Measurements from ENCODE around the gene SMARCC1.

SMARCC1 gene

GRCh38 chr3:47629770-47630169 lies 151.9 kb downstream of the SMARCC1 start:
- no peak for DNase-seq

DNA sequence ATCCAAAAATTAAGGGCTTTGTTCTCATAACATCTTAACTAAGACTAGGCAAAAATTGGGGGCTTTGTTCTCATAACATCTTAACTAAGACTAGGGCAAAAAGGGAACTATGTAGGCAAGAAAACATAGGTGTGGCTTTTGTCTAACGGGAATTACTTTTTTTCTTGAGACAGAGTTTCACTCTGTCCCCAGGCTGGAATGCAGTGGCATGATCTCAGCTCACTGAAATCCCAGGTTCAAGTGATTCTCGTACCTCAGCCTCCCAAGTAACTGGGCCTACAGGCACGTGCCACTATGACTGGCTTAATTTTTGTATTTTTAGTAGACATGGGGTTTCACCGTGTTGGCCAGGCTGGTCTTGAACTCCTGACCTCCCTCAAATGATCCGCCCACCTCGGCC lies 153.3 kb downstream of the SMARCC1 start:
- no peak for DNase-seq

DNA sequence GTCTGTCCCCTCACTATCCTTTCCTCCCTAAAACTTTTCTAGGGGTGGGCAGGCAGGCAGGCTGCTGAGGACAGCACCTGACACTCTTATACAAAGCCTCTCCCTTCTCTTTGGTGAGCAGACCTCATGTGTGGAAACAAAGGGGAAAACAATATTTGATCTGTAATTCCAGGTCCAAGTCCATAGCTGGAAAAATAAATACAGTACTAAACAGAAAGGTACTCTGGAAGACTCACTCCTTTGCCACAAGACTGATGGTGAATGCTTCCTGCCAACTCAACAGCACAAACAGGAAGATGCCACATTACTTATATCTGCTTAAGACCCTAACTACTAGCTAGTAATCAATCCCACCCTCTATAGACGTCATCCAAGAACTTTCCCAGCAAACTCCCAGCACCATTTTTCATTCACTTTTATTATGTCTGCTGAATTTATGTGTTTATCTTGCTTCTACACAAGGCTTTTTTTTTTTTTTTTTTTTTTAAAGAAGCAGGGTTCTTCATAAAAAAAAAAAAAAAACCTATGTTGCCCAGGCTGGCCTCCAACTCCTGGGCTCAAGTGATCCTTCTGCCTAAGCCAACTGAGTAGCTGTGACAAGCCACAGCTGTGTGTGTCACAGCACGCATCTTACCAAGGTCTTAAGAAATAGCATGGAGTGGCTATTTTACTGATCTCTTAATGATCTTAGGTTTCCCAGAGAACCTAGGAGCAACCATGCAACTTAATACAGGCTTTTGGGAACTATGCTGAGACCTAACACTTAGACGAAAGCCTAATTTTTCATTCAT lies 158.8 kb downstream of the SMARCC1 start:
- no peak for DNase-seq

DNA sequence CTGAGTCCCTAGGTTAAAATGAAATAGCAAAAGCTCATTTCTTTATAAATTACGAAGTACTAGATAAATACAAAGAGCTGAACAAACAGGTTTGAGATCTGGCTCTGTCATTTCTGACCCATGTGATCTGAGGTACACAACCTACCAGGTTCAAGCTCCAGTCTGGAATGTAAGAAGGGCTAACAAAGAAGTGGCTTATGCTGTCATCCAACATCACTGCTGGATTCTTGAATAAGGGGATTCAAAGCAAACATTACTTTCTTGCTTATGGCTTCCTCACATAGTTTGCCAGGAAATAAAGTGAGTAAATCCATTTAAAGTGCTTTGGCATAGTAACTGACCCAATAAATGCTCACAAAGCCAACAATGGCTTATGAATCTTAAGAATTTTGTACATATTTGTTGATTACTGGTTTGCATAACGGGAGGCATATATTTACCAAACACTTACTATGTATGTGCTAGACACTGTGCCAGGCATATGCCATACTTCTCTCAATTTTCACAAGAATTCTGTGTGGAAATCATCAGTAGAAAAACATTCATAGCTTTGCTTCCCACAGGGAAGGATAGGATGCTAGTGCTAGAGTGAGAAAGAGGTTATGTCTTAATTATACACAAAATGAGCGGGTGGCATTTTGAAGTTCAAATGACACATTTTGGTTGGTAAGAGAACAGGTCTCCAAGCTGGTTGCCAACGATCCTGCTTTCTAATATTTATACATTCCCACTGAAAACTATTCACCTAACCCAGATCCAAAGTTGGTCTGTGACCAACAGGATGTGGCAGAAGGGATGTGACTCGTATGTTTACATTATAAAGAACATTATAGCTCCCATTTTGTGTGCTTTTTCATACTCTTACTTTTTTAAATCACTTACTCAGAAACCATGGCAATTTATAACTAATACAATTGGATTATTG lies 164.3 kb downstream of the SMARCC1 start:
- DNase-seq = no peak

- DNase-seq = no peak
Observed at GRCh38 chr3:47614788-47615187, 166.9 kb downstream of the SMARCC1 start.

DNA sequence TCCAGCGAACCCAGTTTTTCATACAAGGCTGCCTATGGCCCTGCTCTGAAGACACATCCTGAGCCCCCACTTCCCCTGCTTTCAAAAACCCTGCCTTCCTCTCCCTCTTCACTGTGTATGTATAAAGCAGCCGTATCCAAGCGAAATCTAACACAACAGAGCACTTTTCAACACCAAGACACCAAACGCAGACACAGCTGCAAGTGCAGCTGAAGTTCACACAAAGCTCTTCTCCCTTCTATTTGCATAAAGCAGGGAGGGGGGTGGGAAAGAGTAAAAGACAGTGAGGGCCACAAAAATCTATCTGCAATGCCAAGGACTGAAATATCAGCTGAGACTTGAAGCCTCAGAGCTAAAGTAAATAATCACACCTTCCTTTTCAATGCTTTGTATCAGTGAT lies 168.0 kb downstream of the SMARCC1 start:
- no peak for DNase-seq

- no peak for DNase-seq
Observed at GRCh38 chr3:47612879-47613278, 168.8 kb downstream of the SMARCC1 start.

- no peak for DNase-seq
Observed at GRCh38 chr3:47612178-47612577, 169.5 kb downstream of the SMARCC1 start.

GRCh38 chr3:47611576-47611975 lies 170.1 kb downstream of the SMARCC1 start:
- DNase-seq = no peak

GRCh38 chr3:47610583-47610982 lies 171.1 kb downstream of the SMARCC1 start:
- no peak for DNase-seq

GRCh38 chr3:47607335-47607734 lies 174.4 kb downstream of the SMARCC1 start:
- DNase-seq = no peak

- no peak for DNase-seq
Observed at GRCh38 chr3:47606165-47606564, 175.5 kb downstream of the SMARCC1 start.

GRCh38 chr3:47605652-47606051 lies 176.0 kb downstream of the SMARCC1 start:
- DNase-seq = no peak

DNA sequence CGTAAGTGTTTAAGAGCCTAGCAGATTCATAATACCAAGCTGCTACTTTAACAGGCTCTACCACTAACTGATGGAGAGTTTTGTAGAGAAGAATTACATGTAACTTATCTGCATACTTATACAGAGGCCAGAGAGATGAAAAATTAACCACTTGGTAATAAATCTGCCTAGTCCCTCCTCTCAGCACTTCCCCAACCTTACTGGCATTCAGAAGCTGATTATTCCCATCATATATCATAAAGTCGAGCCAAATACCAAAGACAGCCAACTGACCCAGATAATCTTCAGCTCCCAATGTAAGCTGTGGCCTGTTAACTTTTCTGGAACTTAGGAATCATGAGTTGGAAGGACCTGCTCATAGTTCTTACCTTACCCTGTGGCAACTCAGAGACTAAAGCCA lies 177.5 kb downstream of the SMARCC1 start:
- no peak for DNase-seq

- DNase-seq = no peak
Observed at GRCh38 chr3:47603332-47603731, 178.4 kb downstream of the SMARCC1 start.

- DNase-seq = no peak
Observed at GRCh38 chr3:47601281-47601680, 180.4 kb downstream of the SMARCC1 start.

DNA sequence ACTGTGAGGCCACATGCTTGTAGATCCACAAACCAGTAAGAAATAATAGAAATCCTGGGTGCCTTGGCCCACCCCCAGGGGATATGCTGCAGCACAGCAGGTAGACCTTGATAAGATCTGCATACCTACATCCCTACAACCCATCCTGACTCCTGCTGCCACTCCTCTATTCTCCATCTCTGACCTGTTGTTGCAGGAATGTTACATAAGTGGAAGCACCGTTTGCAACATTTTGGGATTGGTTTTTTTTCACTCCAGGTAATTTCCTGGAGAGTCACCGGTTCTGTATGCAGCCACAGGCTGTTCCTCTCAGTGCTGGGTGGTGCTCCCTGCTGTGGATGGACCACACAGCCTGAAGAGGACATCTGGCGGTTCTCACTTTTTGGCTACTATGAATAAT lies 186.9 kb downstream of the SMARCC1 start:
- no peak for DNase-seq

GRCh38 chr3:47592066-47592795 lies 189.5 kb downstream of the SMARCC1 start:
- DNase-seq = no peak

GRCh38 chr3:47590216-47590615 lies 191.5 kb downstream of the SMARCC1 start:
- DNase-seq = no peak

DNA sequence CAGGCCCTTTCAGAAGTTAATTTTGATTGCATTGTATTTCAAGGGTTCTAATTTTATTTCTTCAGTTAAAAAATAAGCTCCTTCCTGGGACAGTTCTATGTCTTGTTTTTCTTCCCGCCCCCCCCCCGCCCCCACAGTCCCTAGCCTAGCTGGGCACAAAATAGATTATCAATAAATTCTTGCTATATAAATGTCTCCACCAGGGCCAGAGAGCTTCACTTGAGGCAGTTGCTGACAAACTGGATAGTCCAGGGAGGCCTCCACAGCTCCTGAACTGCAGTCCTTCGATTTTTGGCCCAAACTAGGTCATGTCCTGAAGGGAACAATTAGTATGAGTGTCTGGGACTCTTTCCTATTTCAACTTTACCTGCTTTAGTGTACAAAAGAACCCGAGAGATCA lies 193.1 kb downstream of the SMARCC1 start:
- no peak for DNase-seq

GRCh38 chr3:47588053-47588452 lies 193.6 kb downstream of the SMARCC1 start:
- no peak for DNase-seq

GRCh38 chr3:47586746-47587145 lies 194.9 kb downstream of the SMARCC1 start:
- no peak for DNase-seq

DNA sequence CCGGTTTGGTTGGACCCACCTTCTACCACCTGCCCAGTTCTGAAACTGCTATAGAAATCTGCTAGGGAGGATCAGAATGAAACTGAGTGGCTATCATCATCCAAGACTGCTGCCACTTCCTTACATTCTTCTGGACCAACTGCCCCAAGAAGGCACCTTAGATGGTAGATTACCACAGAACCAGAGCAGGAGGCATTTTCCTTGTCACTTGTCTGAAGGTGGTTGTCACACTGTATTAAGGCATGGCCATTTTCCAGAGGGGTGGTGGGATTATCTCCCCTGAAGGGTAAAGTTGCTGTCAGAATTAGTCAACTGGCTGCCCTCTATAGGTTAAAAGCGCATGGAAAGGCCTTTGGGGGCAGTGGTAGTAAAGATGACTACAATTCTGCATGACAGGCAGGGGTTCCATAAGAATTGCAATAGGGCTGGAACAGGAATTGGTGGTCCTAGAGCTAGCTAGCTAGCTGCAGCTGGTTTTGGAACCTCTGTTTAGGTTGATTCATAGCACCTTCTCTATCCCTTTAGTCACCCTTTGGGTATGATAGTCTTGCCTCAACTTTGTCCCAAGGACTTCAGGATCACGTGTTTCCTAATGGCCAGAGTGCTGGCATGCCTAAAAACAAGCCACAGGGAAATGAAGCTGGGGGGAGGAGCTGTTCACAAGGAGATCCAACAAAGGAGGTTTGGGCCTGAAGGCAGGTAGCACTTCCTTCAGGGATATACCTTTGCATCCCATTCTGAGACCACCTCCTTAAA lies 198.2 kb downstream of the SMARCC1 start:
- DNase-seq = no peak

Data from activated CD4-positive, alpha-beta T cell treated with anti-CD3 and anti-CD28 coated beads, Interleukin-2, Interleukin-6, amounts not matched to agents 100 ng/mL and 50 ng/mL, durations not matched to agents 16 hours and 8 hours (primary cell).